Activated CD8-positive, alpha-beta memory T cell treated with anti-CD3 and anti-CD28 coated beads for 48 hours (primary cell): Measurements from ENCODE around the gene USP49.

Experiments used
- DNase-seq, 3 experiments: peaks; one replicate each; pipeline ENCODE4 v3.0.0-alpha.2; 2020; ENCODE audit warnings: low read depth in 2 of 3, low spot score in 2 of 3

The USP49 gene

GRCh38 chr6:41929924-41930323, 34.7 kb upstream of the USP49 start:
- no peak for DNase-seq

GRCh38 chr6:41927253-41927652, 32.1 kb upstream of the USP49 start:
- DNase-seq, result no peak

- no peak for DNase-seq
These were observed 27.0 kb upstream of the USP49 start for GRCh38 chr6:41922154-41922553.

DNA sequence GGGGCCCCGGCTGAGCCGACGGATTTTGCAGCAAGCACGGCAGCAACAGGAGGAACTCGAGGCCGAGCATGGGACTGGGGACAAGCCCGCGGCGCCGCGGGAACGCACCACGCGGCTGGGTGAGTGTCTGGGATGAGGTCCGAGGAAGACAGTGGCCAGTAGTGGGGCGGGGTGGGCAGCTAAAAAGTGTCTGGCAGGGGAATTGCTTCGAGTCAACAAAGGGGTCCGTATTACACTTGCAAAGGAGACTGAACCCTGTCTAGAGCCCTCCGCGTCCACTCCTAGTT, 26.5 kb upstream of the USP49 start:
- DNase-seq, result no peak

DNA sequence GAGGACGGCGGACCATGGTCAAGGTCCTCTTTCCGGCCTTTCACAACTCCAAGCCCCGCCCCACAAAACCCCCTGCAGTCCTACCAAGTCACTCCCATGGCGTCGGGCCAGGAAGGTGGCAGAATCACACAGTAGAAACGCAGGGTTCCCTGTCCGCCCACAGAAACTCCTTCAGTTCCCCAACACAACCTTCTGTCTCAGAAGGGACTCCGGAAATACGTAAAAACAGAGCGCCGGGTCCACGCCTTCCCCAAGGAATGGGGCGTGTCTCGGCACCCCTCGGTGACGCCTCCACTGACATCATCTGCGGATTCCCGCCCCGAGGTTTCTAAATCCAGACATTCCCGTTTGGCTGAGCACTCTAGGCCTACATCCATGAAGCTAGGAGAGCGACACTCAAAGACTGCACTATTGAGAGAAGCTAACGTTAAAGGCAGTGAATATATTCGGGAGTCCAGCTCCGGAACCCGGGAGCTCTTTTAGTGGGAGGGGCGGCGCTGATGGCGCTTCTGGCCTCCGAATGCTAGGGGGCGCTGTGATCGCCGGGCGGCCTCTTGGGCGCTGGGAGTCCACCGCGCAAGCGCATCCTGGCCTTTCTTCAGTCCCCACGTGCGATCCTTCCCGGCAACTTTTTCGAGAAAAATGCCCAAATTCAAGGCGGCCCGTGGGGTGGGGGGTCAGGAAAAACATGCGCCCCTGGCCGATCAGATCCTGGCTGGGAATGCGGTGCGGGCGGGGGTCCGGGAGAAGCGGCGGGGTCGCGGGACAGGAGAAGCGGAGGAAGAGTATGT, 25.9 kb upstream of the USP49 start, which contains the start of the genes BYSL and MED20:
Gene BYSL, plus strand, starts transcription at position 579 of the 791 bp plus-strand sequence. Its CDS starts 64 bp downstream, at position 643.
Gene MED20, minus strand, starts transcription at position 219 of the 791 bp plus-strand sequence. Its CDS starts 121 bp downstream, at position 98.
- DNase-seq, result peak; percentile 89 to 96 (median 96)

GRCh38 chr6:41917528-41917927, 22.4 kb upstream of the USP49 start:
- no peak for DNase-seq

GRCh38 chr6:41914869-41915530, 19.8 kb upstream of the USP49 start:
- DNase-seq, result no peak

- no peak for DNase-seq
These were observed 19.2 kb upstream of the USP49 start for GRCh38 chr6:41914343-41914742.

- no peak for DNase-seq
These were observed 14.6 kb upstream of the USP49 start for GRCh38 chr6:41909727-41910126.

GRCh38 chr6:41901882-41902519, 6.8 kb upstream of the USP49 start:
- peak in 1 of 3 experiments; percentile 11 for DNase-seq

DNA sequence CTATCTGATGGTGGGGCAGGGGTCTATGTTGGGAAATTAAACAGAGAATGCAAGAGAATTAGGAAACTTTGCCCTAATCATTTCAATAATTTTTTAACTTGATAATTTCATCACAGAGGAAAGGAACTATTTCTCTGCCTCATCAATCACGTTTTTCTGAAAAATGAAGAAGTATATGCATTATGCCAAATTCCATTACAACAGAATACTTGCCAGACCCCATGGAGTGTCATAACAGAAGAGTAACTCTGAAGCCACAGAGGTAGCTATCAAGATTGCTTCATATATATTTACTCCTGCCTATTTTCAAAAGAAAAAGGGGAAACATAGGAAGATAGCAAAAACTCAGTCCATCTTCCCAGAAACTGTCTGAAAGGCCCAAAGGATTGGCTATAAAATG, 5.7 kb upstream of the USP49 start:
- DNase-seq, result no peak

- no peak for DNase-seq
These were observed 1.1 kb upstream of the USP49 start for GRCh38 chr6:41896281-41896680.

GRCh38 chr6:41894366-41895299, 542 bp downstream of the USP49 start:
- DNase-seq, result no peak

- DNase-seq, result no peak
These were observed 2.1 kb downstream of the USP49 start for GRCh38 chr6:41892921-41893564.

GRCh38 chr6:41887331-41887751, 7.8 kb downstream of the USP49 start:
- DNase-seq, result no peak

GRCh38 chr6:41885930-41886329, 9.2 kb downstream of the USP49 start:
- no peak for DNase-seq

DNA sequence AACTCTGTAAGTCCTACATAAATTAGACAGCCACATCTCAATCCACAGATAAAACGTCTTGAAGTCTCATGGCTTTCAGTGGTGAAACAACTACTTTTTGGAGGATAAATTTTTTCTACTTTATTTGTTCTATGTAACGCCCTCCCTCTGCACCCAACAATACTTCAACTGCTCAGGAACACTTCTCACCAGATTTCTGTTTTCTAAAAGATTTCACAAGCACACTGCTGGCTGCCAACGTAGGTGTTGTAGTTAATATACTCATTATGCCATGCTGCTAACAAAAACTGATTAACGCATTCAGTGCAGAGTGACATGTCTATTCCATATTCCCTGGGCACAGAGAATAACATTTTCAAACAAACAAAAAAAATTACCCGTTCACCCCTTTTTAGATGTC, 10.2 kb downstream of the USP49 start:
- DNase-seq, result no peak

DNA sequence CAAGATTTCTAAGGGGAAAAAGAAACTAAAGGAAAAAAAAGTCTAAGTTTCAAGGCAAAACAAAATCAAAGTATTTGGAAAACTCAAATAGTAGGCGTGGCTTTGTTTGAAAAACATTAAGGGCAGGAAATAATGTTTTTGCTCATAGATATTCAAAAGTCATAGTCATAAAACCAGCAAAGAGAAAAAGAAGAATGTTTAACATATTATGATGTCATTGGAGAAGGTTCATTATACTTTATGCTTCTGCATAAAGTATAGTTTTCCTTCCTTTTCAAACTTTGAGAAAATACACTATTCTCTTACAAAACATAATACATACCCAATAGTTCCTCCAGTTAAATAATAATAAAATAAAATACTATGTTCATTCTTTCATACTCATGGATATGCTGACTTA, 13.7 kb downstream of the USP49 start:
- no peak for DNase-seq

- DNase-seq, result no peak
These were observed 16.2 kb downstream of the USP49 start for GRCh38 chr6:41878961-41879405.

- no peak for DNase-seq
These were observed 16.9 kb downstream of the USP49 start for GRCh38 chr6:41878246-41878645.
